ENCODE measurements around the gene PTPN6. TPM values are rescaled to one million over a fixed set of nuclear protein-coding genes. Genes with fewer than 3 reads are reported as not detected.

PTPN6 gene
- total and polyA plus RNA-seq, 9 of the 15 experiments (the other 6 are each of a cell fraction or from before 2014, with no cell fraction given), result 1.5 to 5.1 (median 3.9) TPM

DNA sequence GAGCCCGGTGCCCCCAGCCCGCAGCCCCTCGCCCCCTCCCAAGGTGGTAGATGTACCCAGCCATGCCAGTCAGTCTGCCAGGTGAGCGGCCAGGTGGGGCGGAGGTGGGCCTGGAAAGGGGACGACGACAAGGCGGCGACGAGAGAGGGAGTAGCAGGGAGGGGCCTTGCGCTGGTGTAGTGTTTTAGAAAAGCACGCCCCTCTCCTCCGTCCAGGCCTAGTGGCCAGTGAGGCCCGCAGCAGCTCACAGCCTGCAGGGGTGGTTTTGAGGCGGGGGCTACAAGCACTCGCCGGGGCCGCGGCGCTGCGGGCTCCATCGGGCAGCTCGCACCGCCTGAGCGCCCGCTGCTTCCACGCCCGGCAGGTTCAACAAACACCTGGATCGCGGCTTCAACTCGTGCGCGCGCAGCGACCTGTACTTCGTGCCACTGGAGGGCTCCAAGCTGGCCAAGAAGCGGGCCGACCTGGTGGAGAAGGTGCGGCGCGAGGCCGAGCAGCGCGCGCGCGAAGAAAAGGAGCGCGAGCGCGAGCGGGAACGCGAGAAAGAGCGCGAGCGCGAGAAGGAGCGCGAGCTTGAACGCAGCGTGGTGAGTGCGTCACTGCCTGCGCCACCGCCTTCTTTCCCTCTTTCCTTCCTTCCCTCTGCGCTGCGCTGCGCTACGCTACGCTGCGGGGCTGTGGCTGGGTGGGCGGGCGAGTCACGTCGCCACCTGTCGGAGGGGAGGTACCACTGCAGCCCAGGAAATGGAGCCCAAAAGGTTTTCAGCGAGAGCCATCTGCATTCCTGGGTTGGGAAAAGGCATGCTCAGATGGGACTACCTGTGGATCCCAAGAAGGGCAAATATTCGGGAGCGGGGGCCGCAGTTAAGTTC lies 13.4 kb upstream of the PTPN6 start (continued):
- TF ChIP-seq, protein P1, sequence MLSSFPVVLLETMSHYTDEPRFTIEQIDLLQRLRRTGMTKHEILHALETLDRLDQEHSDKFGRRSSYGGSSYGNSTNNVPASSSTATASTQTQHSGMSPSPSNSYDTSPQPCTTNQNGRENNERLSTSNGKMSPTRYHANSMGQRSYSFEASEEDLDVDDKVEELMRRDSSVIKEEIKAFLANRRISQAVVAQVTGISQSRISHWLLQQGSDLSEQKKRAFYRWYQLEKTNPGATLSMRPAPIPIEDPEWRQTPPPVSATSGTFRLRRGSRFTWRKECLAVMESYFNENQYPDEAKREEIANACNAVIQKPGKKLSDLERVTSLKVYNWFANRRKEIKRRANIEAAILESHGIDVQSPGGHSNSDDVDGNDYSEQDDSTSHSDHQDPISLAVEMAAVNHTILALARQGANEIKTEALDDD (IDR thresholded peaks at IDR 0.05), result no peak
- TF ChIP-seq, protein P2, sequence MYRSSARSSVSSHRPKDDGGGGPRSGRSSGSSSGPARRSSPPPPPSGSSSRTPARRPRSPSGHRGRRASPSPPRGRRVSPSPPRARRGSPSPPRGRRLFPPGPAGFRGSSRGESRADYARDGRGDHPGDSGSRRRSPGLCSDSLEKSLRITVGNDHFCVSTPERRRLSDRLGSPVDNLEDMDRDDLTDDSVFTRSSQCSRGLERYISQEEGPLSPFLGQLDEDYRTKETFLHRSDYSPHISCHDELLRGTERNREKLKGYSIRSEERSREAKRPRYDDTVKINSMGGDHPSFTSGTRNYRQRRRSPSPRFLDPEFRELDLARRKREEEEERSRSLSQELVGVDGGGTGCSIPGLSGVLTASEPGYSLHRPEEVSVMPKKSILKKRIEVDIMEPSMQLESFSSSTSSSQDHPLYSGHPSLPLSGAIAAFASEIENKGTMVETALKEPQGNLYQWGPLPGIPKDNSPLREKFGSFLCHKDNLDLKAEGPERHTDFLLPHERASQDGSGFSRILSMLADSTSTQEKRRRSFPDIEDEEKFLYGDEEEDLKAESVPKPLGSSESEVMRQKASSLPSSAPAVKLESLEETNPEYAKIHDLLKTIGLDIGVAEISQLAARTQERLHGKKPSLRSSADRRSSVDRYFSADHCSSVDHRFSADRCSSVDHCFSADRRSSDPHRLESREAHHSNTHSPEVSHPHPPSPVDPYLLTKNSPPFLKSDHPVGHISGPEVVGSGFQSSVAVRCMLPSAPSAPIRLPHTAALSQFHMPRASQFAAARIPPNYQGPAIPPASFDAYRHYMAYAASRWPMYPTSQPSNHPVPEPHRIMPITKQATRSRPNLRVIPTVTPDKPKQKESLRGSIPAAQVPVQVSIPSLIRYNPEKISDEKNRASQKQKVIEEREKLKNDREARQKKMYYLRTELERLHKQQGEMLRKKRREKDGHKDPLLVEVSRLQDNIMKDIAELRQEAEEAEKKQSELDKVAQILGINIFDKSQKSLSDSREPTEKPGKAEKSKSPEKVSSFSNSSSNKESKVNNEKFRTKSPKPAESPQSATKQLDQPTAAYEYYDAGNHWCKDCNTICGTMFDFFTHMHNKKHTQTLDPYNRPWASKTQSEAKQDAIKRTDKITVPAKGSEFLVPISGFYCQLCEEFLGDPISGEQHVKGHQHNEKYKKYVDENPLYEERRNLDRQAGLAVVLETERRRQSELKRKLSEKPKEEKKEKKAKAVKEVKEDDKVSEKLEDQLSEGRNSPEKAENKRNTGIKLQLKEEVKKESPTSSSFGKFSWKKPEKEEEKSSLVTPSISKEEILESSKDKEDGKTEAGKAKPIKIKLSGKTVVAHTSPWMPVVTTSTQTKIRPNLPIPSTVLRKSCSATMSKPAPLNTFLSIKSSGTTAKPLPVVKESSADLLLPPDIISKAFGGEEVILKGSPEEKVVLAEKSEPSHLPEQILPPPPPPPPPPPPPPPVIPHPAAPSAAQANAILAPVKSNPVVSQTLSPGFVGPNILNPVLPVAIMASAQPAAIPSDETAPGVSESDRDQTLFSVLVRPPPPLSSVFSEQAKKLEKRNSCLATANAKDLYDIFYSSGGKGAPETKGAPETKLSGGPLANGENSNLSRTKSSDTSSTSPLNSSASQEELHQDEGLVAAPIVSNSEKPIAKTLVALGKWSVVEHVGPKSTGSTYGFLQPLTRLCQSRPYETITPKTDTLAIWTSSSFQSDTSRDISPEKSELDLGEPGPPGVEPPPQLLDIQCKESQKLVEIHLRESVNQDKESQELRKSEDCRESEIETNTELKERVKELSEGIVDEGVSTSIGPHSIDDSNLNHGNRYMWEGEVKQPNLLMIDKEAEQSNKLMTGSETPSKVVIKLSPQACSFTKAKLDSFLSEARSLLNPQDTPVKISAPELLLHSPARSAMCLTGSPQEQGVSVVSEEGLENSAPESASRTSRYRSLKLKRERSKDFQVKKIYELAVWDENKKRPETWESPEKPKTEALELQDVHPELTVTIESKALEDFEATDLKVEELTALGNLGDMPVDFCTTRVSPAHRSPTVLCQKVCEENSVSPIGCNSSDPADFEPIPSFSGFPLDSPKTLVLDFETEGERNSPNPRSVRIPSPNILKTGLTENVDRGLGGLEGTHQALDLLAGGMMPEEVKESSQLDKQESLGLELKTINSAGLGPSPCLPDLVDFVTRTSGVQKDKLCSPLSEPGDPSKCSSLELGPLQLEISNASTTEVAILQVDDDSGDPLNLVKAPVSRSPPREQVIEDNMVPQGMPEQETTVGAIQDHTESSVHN (IDR thresholded peaks at IDR 0.05; ENCODE audit: borderline replicate concordance in 1 of 2, low read depth in 1 of 2), result no peak
- TF ChIP-seq, protein P3, sequence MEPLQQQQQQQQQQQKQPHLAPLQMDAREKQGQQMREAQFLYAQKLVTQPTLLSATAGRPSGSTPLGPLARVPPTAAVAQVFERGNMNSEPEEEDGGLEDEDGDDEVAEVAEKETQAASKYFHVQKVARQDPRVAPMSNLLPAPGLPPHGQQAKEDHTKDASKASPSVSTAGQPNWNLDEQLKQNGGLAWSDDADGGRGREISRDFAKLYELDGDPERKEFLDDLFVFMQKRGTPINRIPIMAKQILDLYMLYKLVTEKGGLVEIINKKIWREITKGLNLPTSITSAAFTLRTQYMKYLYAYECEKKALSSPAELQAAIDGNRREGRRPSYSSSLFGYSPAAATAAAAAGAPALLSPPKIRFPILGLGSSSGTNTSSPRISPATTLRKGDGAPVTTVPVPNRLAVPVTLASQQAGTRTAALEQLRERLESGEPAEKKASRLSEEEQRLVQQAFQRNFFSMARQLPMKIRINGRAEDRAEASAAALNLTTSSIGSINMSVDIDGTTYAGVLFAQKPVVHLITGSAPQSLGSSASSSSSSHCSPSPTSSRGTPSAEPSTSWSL (CRISPR knock-in tag; IDR thresholded peaks at IDR 0.05; ENCODE audit: borderline replicate concordance), result no peak
- TF ChIP-seq, protein P4, sequence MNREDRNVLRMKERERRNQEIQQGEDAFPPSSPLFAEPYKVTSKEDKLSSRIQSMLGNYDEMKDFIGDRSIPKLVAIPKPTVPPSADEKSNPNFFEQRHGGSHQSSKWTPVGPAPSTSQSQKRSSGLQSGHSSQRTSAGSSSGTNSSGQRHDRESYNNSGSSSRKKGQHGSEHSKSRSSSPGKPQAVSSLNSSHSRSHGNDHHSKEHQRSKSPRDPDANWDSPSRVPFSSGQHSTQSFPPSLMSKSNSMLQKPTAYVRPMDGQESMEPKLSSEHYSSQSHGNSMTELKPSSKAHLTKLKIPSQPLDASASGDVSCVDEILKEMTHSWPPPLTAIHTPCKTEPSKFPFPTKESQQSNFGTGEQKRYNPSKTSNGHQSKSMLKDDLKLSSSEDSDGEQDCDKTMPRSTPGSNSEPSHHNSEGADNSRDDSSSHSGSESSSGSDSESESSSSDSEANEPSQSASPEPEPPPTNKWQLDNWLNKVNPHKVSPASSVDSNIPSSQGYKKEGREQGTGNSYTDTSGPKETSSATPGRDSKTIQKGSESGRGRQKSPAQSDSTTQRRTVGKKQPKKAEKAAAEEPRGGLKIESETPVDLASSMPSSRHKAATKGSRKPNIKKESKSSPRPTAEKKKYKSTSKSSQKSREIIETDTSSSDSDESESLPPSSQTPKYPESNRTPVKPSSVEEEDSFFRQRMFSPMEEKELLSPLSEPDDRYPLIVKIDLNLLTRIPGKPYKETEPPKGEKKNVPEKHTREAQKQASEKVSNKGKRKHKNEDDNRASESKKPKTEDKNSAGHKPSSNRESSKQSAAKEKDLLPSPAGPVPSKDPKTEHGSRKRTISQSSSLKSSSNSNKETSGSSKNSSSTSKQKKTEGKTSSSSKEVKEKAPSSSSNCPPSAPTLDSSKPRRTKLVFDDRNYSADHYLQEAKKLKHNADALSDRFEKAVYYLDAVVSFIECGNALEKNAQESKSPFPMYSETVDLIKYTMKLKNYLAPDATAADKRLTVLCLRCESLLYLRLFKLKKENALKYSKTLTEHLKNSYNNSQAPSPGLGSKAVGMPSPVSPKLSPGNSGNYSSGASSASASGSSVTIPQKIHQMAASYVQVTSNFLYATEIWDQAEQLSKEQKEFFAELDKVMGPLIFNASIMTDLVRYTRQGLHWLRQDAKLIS (CRISPR knock-in tag; IDR thresholded peaks at IDR 0.05), result peak; percentile 73; the same call in 1 of the 2 replicates
- TF ChIP-seq ZNF253 (CRISPR knock-in tag; conservative IDR thresholded peaks at IDR 0.05) (no peak), MBD2 (IDR thresholded peaks at IDR 0.05; ENCODE audit: borderline replicate concordance, low read depth) (peak; percentile 78), JUN (IDR thresholded peaks at IDR 0.05; ENCODE audit: borderline replicate concordance, low read depth, low read length) (0 out of 2 replicates have a peak, but pooled peaks have one; percentile 20), JUN (CRISPR knock-in tag; IDR thresholded peaks at IDR 0.05; ENCODE audit: borderline replicate concordance) (no peak), POLR3A (IDR thresholded peaks at IDR 0.05; ENCODE audit: borderline replicate concordance, extremely low read depth, insufficient read depth, insufficient read length) (no peak), THRAP3 (IDR thresholded peaks at IDR 0.05; ENCODE audit: borderline replicate concordance) (no peak), YBX1 (IDR thresholded peaks at IDR 0.05) (no peak)

Data from K562 (cell line).